ENCODE results near the gene PROS1. TPM values are rescaled to one million over a fixed set of nuclear protein-coding genes. Genes with fewer than 3 reads are reported as not detected.
"Not testable (repeated sequence)": the region's sequence is repeated elsewhere in the genome, so short reads cannot be mapped to it uniquely, and the experiment has no call there.

The PROS1 gene
- total and polyA plus RNA-seq, 10 donors = 2.5 to 42.8 (median 23.4) TPM

DNA sequence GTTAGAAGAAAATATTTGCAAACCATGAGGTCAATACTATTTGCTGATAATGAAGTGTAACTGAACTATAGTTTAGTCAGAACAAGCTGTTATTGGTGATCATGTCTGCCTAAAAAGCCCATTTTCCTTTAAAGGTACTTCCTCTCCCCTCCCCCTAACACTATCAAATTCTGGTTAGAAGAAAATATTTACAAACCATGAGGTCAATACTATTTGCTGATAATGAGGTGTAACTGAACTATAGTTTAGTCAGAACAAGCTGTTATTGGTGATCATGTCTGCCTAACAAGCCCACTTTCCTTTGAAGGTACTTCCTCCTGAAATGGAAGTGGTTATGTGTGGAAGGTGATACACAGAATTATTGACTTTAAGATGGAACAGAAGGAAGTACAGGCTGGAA lies 46.9 kb downstream of the PROS1 start:
- Histone ChIP-seq H3K36me3 (no peaks in the 10 kb centered on the region), H3K27ac (no peak overlapping the region), H3K9me3 (no peaks in the 10 kb centered on the region), H3K4me3 (no peak overlapping the region), H3K4me1 (no peaks in the 10 kb centered on the region), H3K27me3 (replicated peaks in 1 of 7) (no peaks in the 10 kb centered on the region)
- intact Hi-C loops (cut with DNase I; ENCODE audit: low total_unique reads) = no loop called here
- no peak for DNase-seq
- TF ChIP-seq, protein P1, sequence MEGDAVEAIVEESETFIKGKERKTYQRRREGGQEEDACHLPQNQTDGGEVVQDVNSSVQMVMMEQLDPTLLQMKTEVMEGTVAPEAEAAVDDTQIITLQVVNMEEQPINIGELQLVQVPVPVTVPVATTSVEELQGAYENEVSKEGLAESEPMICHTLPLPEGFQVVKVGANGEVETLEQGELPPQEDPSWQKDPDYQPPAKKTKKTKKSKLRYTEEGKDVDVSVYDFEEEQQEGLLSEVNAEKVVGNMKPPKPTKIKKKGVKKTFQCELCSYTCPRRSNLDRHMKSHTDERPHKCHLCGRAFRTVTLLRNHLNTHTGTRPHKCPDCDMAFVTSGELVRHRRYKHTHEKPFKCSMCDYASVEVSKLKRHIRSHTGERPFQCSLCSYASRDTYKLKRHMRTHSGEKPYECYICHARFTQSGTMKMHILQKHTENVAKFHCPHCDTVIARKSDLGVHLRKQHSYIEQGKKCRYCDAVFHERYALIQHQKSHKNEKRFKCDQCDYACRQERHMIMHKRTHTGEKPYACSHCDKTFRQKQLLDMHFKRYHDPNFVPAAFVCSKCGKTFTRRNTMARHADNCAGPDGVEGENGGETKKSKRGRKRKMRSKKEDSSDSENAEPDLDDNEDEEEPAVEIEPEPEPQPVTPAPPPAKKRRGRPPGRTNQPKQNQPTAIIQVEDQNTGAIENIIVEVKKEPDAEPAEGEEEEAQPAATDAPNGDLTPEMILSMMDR (IDR thresholded peaks at IDR 0.05 in 8 of 11, conservative IDR thresholded peaks at IDR 0.05 in 3 of 11) = no peak
- TF ChIP-seq POLR2A (IDR thresholded peaks at IDR 0.05) (no peak), POLR2AphosphoS5 (IDR thresholded peaks at IDR 0.05) (no peak)

DNA sequence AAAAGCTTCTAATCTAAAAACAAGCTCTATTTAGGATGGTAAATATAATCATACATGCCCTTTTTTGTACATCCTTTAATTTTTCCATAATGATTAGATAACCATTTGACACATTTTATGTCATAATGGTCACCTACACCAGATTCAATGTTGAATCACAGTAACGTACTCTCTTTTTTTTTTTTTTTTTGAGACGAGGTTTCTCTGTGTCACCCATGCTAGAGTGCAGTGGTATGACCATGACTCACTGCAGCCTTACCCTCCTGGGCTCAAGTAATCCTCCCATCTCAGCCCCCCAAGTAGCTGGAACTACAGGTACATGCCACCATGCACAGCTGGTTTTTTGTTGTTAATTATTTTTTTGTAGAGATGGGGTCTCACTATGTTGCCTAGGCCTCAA lies 49.2 kb downstream of the PROS1 start:
- H3K27me3 ChIP-seq (replicated peaks in 1 of 7) = no peaks in the 10 kb centered on the region
- intact Hi-C loops (cut with DNase I; ENCODE audit: low total_unique reads) = no loop called here
- no peak overlapping the region for H3K4me3 ChIP-seq
- TF ChIP-seq POLR2A (IDR thresholded peaks at IDR 0.05) = no peak
- no peaks in the 10 kb centered on the region for H3K4me1 ChIP-seq
- no peaks in the 10 kb centered on the region for H3K9me3 ChIP-seq
- 72 to 95% (median 83%) methylated on average over 2 of the region's 2 CpGs for WGBS, 5 donors
- H3K36me3 ChIP-seq = no peaks in the 10 kb centered on the region
- DNase-seq = no peak
- H3K27ac ChIP-seq = no peak overlapping the region

DNA sequence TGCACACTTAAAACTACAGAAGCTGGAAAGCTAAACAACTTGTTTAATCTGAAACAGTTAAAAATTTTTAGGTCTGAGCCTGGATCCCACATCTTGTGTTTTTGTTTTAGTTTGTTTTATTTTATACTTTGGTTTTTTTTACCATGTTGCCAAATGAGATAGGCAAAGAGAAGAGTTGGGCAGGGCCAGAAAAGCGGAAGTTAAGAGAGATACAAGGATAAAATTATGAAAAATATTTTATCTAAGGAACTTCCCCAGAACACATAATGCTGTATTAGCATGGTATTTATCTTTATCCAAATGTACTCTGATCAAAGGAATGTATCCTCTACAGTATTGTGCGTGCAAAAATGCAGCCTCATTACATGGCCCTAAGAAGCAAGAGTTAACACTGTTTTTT lies 50.7 kb downstream of the PROS1 start:
- Histone ChIP-seq H3K27me3 (replicated peaks in 1 of 7) (no peaks in the 10 kb centered on the region), H3K27ac (no peak overlapping the region), H3K4me1 (no peaks in the 10 kb centered on the region), H3K9me3 (no peaks in the 10 kb centered on the region), H3K36me3 (no peaks in the 10 kb centered on the region), H3K4me3 (no peak overlapping the region)
- TF ChIP-seq POLR2A (IDR thresholded peaks at IDR 0.05) (no peak), POLR2AphosphoS5 (IDR thresholded peaks at IDR 0.05) (no peak)
- TF ChIP-seq, protein P1 (IDR thresholded peaks at IDR 0.05 in 8 of 11, conservative IDR thresholded peaks at IDR 0.05 in 3 of 11) = no peak
- WGBS, 5 donors = 86 to 95% (median 93%) methylated on average over 2 of the region's 2 CpGs
- intact Hi-C loops (cut with DNase I; ENCODE audit: low total_unique reads) = no loop called here
- no peak for DNase-seq

DNA sequence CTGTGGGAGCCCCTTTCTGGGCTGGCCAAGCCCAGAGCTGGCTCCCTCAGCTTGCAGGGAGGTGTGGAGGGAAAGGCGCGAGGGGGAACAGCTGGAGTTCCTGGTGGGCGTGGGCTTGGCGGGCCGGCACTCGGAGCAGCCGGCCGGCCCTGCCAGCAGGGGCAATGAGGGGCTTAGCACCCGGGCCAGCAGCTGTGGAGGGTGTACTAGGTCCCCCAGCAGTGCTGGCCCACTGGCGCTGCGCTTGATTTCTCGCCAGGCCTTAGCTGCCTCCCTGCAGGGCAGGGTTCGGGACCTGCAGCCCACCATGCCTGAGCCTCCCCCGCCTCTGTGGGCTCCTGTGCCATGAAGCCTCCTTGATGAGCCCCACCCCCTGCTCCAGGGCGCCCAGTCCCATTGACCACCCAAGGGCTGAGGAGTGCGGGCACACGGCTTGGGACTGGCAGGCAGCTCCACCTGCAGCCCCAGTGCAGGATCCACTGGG lies 56.1 kb downstream of the PROS1 start:
- 91 to 100% (median 96%) methylated on average over 13 to 17 of the region's 17 CpGs for whole genome bisulfite sequencing, 5 donors
- DNase-seq; H3K27me3 ChIP-seq (replicated peaks in 1 of 7); intact Hi-C loops (cut with DNase I; ENCODE audit: low total_unique reads); H3K4me1 ChIP-seq; H3K27ac ChIP-seq; H3K36me3 ChIP-seq; H3K4me3 ChIP-seq: not testable (repeated sequence)
- peaks cover 0 to 11% (median 1%) of the 10 kb centered on the region in 8 donors for H3K9me3 ChIP-seq

DNA sequence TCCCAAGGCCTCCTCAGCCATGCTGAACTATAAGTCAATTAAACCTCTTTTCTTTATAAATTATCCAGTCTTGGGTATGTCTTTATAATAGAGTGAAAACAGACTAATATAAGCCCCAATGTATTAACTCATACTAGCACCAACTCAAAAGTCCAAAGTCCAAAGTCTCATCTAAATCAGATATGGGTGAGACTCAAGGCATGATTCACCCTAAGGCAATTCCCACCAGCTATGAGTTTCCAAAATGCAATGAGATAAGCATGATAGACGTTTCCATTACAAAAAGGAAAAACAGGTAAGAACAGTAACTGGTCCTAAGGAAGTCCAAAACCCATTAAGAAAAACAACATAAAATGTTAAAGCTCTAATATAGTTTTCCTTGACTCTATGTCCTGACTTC lies 60.1 kb downstream of the PROS1 start:
- WGBS, 5 donors = 59 to 65% (median 61%) methylated on average over 1 of the region's 1 CpG
- H3K4me3 ChIP-seq; DNase-seq; H3K27me3 ChIP-seq (replicated peaks in 1 of 7); intact Hi-C loops (cut with DNase I; ENCODE audit: low total_unique reads); H3K36me3 ChIP-seq; H3K4me1 ChIP-seq; H3K27ac ChIP-seq: not testable (repeated sequence)
- H3K9me3 ChIP-seq = peaks cover 0 to 23% (median 9%) of the 10 kb centered on the region in 8 donors

DNA sequence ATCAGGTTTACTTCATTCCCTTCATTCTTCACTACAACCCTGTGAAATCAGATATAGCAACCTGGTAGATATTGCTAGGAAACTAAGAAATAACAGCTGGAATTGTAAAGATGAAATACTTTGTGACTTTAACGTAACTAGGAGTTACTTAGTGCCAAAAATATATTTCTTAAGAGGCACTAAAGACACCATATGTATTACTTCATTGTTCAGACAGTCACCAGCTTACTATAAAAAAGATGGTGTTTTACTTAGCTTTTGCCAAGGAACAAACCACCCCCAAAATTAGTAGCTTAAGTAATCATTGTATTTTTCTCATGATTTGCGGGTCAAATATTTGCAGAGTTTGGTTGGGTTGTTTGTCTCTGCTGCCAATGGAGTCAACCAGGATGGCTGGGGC lies 62.5 kb downstream of the PROS1 start:
- intact Hi-C loops (cut with DNase I; ENCODE audit: low total_unique reads) = no loop called here
- H3K36me3 ChIP-seq = no peaks in the 10 kb centered on the region
- no peak for TF ChIP-seq POLR2AphosphoS5 (IDR thresholded peaks at IDR 0.05)
- TF ChIP-seq POLR2A (IDR thresholded peaks at IDR 0.05) = no peak
- H3K9me3 ChIP-seq = peaks cover 0 to 26% (median 13%) of the 10 kb centered on the region in 8 donors
- H3K4me1 ChIP-seq = no peaks in the 10 kb centered on the region
- H3K4me3 ChIP-seq = no peak overlapping the region
- H3K27ac ChIP-seq = no peak overlapping the region
- 75 to 87% (median 82%) methylated on average over 2 of the region's 2 CpGs for WGBS, 5 donors
- no peaks in the 10 kb centered on the region for H3K27me3 ChIP-seq (replicated peaks in 1 of 7)
- DNase-seq = no peak
